A204.1 (cell line): ENCODE data around the gene TENM3.
"Not testable (repeated sequence)": the region's sequence is repeated elsewhere in the genome, so short reads cannot be mapped to it uniquely, and the experiment has no call there.

Experiments
- FAIRE-seq: peaks from 2 replicates; lab custom pipeline; 2012; peaks lifted over from hg19 to GRCh38; lab: Jason Lieb, UNC

Gene TENM3

GRCh38 chr4:182228991-182229577 is 14.1 kb upstream of the TENM3 start:
- FAIRE-seq: no peak

DNA sequence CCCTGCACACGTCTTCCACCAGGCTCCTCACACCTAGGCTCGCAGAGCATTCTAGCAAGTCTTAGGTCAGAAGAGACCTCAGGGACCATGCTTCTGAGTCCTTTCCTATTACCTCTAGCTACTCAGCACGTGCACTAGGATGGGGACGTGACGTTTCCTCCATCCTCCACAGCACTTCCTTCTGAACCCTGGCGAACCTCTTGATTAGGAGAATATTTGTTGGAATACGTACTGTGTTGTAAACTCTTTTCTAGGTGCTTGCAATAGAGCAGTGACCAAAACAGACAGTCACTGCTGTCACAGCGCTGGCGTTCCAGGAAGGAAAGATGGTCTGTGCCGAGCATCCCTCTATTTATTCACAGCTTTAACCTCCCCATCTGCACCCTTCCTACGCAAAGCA is 12.9 kb upstream of the TENM3 start:
- no peak for FAIRE-seq

- FAIRE-seq: no peak
These were observed 12.1 kb upstream of the TENM3 start for GRCh38 chr4:182231080-182231479.

DNA sequence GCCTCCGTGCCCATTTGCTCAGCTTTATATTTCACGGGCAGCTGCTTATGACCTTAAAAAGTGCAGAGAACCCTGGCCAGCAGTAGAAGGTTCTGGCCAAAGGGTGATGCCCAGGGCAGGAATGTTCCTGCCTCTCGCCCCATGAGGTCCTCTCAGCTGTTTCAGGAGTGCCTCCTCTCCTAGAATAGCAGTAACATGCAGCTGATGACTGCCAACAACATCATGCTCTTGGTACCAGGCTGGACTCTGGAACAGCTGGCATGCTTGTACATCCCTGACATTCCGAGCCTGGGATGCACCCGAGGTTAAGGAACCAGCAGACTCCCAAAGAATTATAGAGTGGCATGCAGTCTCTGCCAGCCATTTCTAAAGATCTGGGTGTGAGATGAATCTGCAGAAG is 11.7 kb upstream of the TENM3 start:
- FAIRE-seq: no peak

DNA sequence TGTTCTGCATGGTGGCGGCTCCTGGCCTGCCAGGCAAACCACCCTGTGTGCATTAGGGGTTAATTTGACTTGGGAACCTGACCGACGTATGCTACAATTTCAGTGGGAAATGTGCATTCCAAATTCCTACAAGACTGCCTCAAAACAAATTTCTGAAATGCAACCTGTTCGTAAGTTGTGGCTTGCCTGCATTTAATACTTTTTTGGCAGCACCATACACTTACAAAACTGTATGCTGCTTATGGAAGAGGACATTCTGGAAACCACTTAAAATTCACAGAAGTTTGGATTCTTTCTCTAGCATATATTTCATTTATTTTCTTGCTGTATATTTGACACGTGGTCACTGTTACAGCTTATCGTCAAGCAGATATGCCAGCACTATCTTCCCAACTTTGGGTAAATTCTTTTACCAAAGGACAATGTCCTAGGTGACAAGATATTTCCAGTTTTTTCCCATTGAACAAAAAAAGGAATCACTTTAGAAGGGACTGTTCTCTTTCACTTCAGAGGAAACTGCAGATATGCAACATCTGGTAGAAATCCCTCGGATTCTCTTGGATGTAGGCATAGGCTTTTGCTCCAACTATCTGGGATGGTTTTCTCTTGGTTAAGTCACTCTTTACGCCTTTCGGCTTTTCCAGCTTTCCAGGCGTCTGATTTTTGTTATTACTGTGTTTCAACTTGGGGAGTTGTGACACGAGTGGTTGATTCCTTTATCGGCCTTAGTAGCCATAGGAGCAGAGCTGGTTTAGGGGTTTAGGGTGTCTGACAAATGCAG is 9.7 kb upstream of the TENM3 start:
- FAIRE-seq: no peak

- no peak for FAIRE-seq
These were observed 8.0 kb upstream of the TENM3 start for GRCh38 chr4:182235021-182235795.

DNA sequence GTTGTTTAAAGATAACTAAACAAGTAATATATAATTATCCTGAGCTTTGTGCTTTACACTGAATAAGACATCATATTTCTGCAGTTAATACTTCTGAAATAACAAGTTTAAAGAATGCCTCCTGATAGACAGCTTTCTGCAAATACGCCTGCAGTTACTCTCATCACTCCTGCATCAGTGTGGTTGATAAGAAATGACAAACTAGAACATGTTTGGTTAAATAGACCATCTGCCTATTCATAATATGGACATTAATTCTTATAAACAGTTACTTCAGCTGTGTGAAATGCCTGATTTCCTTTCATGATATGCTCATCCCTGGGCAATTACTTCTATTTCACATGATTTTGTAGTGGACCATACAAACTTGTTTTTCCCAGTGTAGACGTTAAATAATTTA is 7.0 kb upstream of the TENM3 start:
- FAIRE-seq: no peak

DNA sequence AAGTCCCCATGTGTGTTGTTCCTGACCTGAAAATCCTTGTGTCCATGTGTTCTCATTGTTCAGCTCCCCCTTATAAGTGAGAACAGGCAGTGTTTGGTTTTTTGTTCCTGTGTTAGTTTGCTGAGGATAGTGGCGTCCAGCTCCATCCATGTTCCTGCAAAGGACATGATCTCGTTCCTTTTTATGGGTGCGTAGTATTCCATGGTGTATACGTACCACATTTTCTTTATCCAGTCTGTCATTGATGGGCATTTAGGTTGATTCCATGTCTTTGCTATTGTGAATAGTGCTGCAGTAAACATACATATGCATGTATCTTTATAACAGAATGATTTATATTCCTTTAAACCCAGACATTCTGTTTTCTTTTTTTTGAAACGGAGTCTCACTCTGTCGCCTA is 6.2 kb upstream of the TENM3 start:
- FAIRE-seq: not testable (repeated sequence)

DNA sequence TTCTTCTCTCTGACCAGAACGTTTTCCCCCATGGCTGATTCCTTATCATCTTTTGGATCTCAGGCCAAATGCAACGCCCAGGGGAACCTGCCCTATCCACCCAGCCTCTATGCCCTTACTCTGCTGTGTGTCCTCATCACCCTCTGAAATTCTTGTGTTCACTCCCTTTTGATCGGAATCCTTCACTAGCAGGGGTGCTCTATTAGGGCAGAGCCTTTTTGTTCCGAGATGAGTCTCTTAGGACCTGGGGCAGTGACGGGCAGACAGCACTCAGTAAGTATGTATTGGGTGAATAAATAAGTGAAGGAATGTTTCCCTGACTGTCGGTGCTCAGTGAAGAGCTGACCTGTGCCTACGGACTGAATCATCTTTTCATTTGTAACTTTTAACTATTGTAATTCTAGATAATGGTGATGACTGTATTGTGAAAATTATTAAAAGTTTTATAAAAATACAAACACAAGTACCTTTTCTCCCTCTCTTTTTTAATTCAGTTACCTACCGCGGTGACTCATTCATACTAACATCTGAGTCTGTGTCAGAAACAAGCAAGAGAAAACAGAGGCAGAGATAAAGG is 4.8 kb upstream of the TENM3 start:
- no peak for FAIRE-seq

DNA sequence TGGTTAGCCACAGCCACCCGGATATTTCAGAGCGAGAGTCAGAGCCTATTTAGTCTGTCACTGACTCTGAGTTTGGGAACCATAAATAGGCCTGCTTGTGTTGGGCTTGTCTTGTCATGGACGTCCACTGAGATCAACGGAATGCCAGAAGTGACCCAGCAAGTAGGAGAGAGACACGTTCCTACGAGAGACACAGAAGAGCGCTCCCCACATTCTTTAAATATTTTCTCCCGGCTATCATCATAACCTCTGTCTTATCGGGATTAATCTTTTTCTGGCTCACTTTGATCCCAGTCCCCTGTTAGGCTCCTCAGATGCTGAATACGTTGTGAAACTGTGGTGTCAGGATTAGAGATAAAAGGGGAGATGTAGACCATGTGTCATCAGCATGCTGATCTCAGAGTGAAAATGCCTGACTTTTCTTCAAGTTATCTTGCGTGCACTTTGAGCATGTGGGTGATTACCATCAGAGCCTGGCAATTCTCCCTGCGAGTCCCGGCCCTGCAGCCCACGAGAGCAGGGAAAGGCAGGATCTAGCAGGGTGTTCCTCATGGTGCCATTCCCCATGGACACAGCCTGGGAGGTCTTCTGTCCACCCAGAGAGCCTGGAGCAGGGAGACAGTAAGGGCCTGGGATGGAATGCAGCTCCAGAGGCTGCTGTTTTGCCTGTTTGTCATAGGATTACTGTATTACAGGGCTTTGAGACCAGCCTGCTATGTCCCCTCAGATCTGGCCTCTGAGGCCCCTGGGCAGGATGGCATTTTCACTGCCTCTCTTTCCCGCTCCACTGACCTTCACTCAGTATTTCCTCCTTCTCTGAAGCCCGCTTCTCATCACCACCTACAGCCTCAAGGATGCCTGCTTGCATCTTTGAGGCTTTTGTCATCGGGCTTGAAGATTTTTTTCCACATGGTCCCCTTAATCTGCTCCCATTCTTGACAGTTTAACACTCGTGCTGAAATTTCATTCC is 2.8 kb upstream of the TENM3 start:
- no peak for FAIRE-seq

- FAIRE-seq: not testable (repeated sequence)
These were observed 942 bp upstream of the TENM3 start for GRCh38 chr4:182242260-182242659.

DNA sequence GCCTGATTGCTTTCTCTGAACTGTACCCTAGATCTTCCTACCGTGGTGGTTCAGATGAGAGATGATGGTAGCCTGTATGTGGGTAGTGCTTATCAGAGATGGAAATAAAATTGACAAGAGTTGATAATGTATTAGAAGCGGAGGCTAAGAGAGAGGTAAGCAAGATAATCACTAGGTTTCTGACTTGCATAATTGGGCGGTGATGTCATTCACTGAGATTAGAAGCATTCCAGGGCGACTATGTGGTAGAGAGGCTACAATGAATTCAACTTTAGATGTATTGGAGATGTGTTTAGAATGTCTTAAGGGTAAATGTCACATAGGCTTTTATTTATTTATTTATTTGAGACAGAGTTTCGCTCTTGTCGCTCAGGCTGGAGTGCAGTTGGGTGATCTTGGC is 415 bp upstream of the TENM3 start:
- FAIRE-seq: no peak

GRCh38 chr4:182245041-182245440 is 1.8 kb downstream of the TENM3 start:
- FAIRE-seq: no peak

DNA sequence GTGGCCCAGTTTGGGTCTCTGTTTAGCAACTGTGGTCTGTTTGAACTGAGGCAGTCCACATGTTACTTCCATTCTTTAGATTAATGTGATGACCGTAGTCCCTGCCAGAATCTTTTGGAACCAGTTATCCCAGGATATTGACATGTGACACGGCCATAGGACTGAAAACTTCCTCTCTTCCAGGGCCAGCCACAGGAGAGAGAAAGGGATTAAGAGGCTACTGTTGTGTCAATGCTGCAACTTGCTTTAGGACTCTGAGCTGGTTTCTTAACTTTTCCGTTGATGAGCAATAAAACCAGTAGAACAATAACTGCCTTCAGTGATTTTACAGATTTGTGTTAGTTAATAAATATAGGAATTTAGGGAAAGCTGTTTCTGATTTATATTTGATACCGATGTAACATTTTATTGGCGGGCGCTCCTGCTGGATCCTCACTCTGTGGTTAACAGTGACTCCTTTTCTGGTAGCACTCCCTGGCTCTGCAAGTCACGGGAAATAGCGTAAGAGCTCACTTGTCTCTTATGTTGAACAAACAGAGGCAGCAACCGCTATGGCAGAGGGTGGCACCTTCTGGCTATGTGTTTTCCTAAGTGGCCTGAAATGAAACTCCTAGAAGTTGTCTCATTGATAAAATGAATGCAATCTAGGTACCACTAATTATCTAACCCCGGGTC is 2.5 kb downstream of the TENM3 start:
- FAIRE-seq: no peak

DNA sequence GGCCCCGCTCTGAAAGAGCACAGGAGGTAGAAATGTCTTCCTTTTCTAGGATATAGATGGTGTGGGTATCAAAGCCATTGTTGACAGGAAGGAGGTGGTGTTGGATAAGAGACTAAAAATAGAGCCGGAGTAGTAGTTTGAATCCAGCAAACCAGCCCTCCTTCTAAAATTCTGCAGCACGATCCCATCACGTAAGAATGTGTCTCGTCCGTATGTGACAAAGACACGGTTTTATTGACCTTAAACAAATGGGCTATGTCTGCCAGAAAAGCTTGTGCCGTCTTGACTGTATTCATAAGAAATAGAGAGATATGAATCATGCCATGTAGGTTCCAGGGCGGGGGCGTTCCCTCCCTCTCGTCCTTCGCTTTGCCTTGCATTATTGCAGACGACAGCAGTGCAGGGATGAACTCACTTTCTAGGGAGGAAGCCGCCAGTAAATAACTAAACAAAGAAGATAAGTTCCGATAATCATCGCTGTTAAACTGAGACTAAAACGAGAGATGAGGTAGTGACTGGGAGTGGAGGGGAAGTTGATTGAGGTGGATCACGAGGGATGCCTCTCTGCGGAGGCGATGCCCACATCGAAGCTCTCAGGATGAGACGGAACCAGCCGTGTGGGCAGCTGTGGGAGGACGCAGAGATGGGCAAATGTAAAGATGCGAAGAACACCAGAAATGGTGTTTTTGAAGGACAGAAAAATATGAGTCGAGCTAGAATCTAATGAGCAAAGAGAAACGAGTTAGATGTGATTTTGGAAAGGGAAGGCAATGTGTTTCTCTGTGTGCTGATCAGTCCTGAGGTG is 3.4 kb downstream of the TENM3 start:
- no peak for FAIRE-seq

GRCh38 chr4:182248295-182248694 is 5.1 kb downstream of the TENM3 start:
- FAIRE-seq: no peak

DNA sequence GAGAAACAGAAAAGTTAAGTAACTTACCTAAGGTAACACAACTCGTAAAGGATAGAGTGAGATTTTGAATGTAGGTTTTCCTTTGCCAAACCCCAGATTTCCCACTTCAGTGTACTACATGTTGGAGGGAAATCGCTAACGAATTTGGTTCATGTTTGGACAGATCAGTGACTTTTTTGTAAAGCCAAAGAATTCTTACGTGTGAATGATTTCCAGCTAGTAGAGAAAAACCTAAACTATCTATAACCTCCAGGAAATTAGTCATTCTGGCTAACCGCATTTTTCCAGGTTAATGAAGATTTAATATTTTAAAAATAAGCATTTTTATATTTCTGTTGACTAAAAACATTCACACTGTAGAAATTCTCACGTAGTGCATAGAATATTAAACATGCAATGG is 7.2 kb downstream of the TENM3 start:
- no peak for FAIRE-seq

DNA sequence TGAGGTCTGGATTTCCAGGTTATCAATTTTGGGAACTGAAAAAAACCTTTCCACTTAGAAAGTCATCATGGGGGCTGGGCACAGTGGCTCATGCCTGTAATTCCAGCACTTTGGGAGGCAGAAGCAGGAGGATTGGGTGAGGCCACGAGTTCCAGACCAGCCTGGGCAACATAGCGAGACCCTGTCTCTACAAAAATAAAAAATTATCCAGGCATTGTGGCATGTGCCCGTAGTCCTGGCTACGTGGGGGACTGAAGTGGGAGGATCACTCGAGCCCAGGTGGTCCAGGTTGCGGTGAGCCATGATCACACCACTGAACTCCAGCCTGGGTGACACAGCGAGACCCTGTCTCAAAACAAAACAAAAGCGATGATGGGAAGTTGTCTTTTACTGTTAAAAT is 7.9 kb downstream of the TENM3 start:
- no peak for FAIRE-seq

DNA sequence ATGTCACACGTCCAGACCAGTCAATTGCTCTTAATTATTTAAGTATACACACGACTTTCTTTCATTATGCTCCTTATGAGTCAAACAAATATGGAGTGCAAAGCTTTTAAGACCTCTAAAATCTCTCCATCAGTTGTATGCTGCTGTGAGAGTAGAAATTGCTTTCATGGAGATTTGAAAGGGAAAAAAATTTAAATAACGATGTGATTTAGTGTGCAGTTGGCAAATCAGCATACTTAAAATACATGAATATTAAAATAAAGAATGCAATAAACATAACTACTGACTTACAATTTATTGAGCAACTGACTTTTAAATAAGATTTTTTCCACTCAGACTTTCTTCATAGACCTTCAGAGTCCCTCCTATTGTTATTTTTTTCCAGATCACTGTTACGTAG is 9.0 kb downstream of the TENM3 start:
- no peak for FAIRE-seq

- no peak for FAIRE-seq
These were observed 11.0 kb downstream of the TENM3 start for GRCh38 chr4:182254026-182254780.
